K562 (cell line): Measurements from ENCODE around the gene GPT2. TPM values are rescaled to one million over a fixed set of nuclear protein-coding genes. Genes with fewer than 3 reads are reported as not detected.

ENCODE experiments used
- CTBP1 ChIP-seq: fragments of 450-650 bp; IDR thresholded peaks from 2 replicates; pipeline ENCODE4 v1.6.1; 2016; ENCODE audit warnings: borderline replicate concordance
- FOXP1 ChIP-seq: sonication (generic); formaldehyde crosslinking; IDR thresholded peaks from 2 replicates; pipeline ENCODE4 v1.8.0; 2022; ENCODE audit warnings: mild to moderate bottlenecking, missing genetic modification reagents
- HMGN3 ChIP-seq: IDR thresholded peaks from 2 replicates; pipeline ENCODE4 v1.6.1; 2011; ENCODE audit warnings: borderline replicate concordance, low read depth, mild to moderate bottlenecking, mixed read lengths, low read length; ENCODE audit not compliant: insufficient read length; ENCODE audit errors: extremely low read depth
- NCOA4 ChIP-seq: fragments of 450-650 bp; IDR thresholded peaks from 2 replicates; pipeline ENCODE4 v1.6.1; 2018; ENCODE audit warnings: mild to moderate bottlenecking; ENCODE audit not compliant: partially characterized antibody
- NFE2 ChIP-seq: IDR thresholded peaks from 2 replicates; pipeline ENCODE4 v1.6.1; 2014; ENCODE audit warnings: antibody characterized with exemption, low read depth
- PPARD ChIP-seq: fragments of 250-450 bp; sonication (Bioruptor Pico); IDR thresholded peaks from 2 replicates; pipeline ENCODE4 v1.8.0; 2022; ENCODE audit warnings: inconsistent platforms, mild to moderate bottlenecking, moderate library complexity
- PURB ChIP-seq: sonication (generic); formaldehyde crosslinking; IDR thresholded peaks from 2 replicates; pipeline ENCODE4 v1.9.0; 2021; ENCODE audit warnings: low read depth, mild to moderate bottlenecking, missing genetic modification reagents
- SOX6 ChIP-seq: fragments of 450-650 bp; IDR thresholded peaks from 2 replicates; pipeline ENCODE4 v1.6.1; 2014; ENCODE audit warnings: mild to moderate bottlenecking
- SRSF1 ChIP-seq: fragments of 200-400 bp; formaldehyde crosslinking; IDR thresholded peaks from 2 replicates; pipeline ENCODE4 v1.6.1; 2017; ENCODE audit warnings: mild to moderate bottlenecking, low read depth, low read length, moderate library complexity
- TCF7 ChIP-seq: sonication (generic); IDR thresholded peaks from 2 replicates; pipeline ENCODE4 v1.6.1; 2016; ENCODE audit warnings: antibody characterized with exemption, borderline replicate concordance
- ZNF282 ChIP-seq: sonication (generic); formaldehyde crosslinking; IDR thresholded peaks from 2 replicates; pipeline ENCODE4 v1.8.1; 2023; ENCODE audit warnings: missing genetic modification reagents
- ZNF431 ChIP-seq: sonication (generic); formaldehyde crosslinking; IDR thresholded peaks from 2 replicates; pipeline ENCODE4 v1.8.0; 2022; ENCODE audit warnings: mild to moderate bottlenecking, missing genetic modification reagents
- ZSCAN29 ChIP-seq: fragments of 450-650 bp; IDR thresholded peaks from 2 replicates; pipeline ENCODE4 v1.6.1; 2017
- ZZZ3 ChIP-seq: fragments of 450-650 bp; IDR thresholded peaks from 2 replicates; pipeline ENCODE4 v1.6.1; 2016; ENCODE audit warnings: antibody characterized with exemption, mild to moderate bottlenecking, moderate library complexity
- polyA plus RNA-seq, 8 experiments: library from polyadenylated mRNA; depleted of rRNA in 4 of 8; stranded (reverse) in 5 of 8; unstranded in 3 of 8; fragments of >200 nt; fragmentation: Nextera tagmentation in 2 of 8; fragmentation: Illumina TruSeq in 1 of 8; extraction: Ambion mirVana in 2 of 8; extraction: Trizol in 1 of 8; gene quantifications; 2 replicates each; pipeline versions ENCODE4 v1.2.1 to v1.2.3, GENCODE V29; 2011 to 2014; ENCODE audit warnings: inconsistent platforms in 1 of 8, missing spikeins in 1 of 8
- total RNA-seq, 7 experiments: library from RNA; depleted of rRNA in 6 of 7; stranded (reverse); fragments of >200 nt in 6 of 7; fragmentation: Illumina TruSeq in 2 of 7; extraction: Trizol in 2 of 7; gene quantifications; 2 replicates each; pipeline versions ENCODE4 v1.2.1 to v1.2.3, GENCODE V29; 2011 to 2021; ENCODE audit warnings: low replicate concordance in 1 of 7
- TF ChIP-seq, protein P1 (sequence below): fragments of 200-600 bp; sonication (generic); IDR thresholded peaks from one replicate; pipeline ENCODE4 v1.6.1; 2012; ENCODE audit warnings: mild to moderate bottlenecking, low read depth, low read length, inconsistent platforms
- TF ChIP-seq, protein P2 (sequence below): fragments of 450-650 bp; IDR thresholded peaks from 2 replicates; pipeline ENCODE4 v1.6.1; 2017; ENCODE audit warnings: mild to moderate bottlenecking, moderate library complexity

Gene GPT2
- total and polyA plus RNA-seq, 9 of the 15 experiments (the other 6 are each of a cell fraction or from before 2014, with no cell fraction given) = 0.79 to 14.4 (median 5.8) TPM

- TF ChIP-seq SOX6 (no peak), TCF7 (no peak), CTBP1 (0 out of 2 replicates have a peak, but pooled peaks have one; percentile 24), PURB (CRISPR knock-in tag) (no peak), HMGN3 (no peak), ZZZ3 (no peak), ZSCAN29 (no peak), NFE2 (no peak), PPARD (CRISPR knock-in tag) (no peak), ZNF431 (CRISPR knock-in tag) (no peak), NCOA4 (no peak), FOXP1 (CRISPR knock-in tag) (no peak), SRSF1 (no peak), ZNF282 (CRISPR knock-in tag) (no peak)
- TF ChIP-seq, protein P1, sequence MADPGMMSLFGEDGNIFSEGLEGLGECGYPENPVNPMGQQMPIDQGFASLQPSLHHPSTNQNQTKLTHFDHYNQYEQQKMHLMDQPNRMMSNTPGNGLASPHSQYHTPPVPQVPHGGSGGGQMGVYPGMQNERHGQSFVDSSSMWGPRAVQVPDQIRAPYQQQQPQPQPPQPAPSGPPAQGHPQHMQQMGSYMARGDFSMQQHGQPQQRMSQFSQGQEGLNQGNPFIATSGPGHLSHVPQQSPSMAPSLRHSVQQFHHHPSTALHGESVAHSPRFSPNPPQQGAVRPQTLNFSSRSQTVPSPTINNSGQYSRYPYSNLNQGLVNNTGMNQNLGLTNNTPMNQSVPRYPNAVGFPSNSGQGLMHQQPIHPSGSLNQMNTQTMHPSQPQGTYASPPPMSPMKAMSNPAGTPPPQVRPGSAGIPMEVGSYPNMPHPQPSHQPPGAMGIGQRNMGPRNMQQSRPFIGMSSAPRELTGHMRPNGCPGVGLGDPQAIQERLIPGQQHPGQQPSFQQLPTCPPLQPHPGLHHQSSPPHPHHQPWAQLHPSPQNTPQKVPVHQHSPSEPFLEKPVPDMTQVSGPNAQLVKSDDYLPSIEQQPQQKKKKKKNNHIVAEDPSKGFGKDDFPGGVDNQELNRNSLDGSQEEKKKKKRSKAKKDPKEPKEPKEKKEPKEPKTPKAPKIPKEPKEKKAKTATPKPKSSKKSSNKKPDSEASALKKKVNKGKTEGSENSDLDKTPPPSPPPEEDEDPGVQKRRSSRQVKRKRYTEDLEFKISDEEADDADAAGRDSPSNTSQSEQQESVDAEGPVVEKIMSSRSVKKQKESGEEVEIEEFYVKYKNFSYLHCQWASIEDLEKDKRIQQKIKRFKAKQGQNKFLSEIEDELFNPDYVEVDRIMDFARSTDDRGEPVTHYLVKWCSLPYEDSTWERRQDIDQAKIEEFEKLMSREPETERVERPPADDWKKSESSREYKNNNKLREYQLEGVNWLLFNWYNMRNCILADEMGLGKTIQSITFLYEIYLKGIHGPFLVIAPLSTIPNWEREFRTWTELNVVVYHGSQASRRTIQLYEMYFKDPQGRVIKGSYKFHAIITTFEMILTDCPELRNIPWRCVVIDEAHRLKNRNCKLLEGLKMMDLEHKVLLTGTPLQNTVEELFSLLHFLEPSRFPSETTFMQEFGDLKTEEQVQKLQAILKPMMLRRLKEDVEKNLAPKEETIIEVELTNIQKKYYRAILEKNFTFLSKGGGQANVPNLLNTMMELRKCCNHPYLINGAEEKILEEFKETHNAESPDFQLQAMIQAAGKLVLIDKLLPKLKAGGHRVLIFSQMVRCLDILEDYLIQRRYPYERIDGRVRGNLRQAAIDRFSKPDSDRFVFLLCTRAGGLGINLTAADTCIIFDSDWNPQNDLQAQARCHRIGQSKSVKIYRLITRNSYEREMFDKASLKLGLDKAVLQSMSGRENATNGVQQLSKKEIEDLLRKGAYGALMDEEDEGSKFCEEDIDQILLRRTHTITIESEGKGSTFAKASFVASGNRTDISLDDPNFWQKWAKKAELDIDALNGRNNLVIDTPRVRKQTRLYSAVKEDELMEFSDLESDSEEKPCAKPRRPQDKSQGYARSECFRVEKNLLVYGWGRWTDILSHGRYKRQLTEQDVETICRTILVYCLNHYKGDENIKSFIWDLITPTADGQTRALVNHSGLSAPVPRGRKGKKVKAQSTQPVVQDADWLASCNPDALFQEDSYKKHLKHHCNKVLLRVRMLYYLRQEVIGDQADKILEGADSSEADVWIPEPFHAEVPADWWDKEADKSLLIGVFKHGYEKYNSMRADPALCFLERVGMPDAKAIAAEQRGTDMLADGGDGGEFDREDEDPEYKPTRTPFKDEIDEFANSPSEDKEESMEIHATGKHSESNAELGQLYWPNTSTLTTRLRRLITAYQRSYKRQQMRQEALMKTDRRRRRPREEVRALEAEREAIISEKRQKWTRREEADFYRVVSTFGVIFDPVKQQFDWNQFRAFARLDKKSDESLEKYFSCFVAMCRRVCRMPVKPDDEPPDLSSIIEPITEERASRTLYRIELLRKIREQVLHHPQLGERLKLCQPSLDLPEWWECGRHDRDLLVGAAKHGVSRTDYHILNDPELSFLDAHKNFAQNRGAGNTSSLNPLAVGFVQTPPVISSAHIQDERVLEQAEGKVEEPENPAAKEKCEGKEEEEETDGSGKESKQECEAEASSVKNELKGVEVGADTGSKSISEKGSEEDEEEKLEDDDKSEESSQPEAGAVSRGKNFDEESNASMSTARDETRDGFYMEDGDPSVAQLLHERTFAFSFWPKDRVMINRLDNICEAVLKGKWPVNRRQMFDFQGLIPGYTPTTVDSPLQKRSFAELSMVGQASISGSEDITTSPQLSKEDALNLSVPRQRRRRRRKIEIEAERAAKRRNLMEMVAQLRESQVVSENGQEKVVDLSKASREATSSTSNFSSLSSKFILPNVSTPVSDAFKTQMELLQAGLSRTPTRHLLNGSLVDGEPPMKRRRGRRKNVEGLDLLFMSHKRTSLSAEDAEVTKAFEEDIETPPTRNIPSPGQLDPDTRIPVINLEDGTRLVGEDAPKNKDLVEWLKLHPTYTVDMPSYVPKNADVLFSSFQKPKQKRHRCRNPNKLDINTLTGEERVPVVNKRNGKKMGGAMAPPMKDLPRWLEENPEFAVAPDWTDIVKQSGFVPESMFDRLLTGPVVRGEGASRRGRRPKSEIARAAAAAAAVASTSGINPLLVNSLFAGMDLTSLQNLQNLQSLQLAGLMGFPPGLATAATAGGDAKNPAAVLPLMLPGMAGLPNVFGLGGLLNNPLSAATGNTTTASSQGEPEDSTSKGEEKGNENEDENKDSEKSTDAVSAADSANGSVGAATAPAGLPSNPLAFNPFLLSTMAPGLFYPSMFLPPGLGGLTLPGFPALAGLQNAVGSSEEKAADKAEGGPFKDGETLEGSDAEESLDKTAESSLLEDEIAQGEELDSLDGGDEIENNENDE = no peak
- TF ChIP-seq, protein P2, sequence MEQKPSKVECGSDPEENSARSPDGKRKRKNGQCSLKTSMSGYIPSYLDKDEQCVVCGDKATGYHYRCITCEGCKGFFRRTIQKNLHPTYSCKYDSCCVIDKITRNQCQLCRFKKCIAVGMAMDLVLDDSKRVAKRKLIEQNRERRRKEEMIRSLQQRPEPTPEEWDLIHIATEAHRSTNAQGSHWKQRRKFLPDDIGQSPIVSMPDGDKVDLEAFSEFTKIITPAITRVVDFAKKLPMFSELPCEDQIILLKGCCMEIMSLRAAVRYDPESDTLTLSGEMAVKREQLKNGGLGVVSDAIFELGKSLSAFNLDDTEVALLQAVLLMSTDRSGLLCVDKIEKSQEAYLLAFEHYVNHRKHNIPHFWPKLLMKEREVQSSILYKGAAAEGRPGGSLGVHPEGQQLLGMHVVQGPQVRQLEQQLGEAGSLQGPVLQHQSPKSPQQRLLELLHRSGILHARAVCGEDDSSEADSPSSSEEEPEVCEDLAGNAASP = no peak
Observed at GRCh38 chr16:46972429-46973206, 88.5 kb downstream of the GPT2 start (continued).
